ENCODE results near the gene PVRIG.

- TF ChIP-seq CTCF (IDR thresholded peaks at IDR 0.05) (no peak), POLR2A (IDR thresholded peaks at IDR 0.05) (no peak)
Observed at GRCh38 chr7:100208911-100209408, 10.8 kb upstream of the PVRIG start.

Measured in lower leg skin (tissue), 3 donors.